Muscle layer of duodenum (tissue), 2 donors: ENCODE data around the gene DYNC1H1.

Experiments used
- H3K27ac ChIP-seq: one replicate; pipeline ENCODE4 v1.7.0; 2013; ENCODE audit warnings: mild to moderate bottlenecking, low read length
- H3K27me3 ChIP-seq: one replicate; pipeline ENCODE4 v1.7.0; 2013; ENCODE audit warnings: low read depth, mild to moderate bottlenecking, control low read depth, low read length
- H3K36me3 ChIP-seq, 2 donors: one replicate each; pipeline ENCODE4 v1.7.0; 2013; ENCODE audit warnings: low read length in 2 of 2, control low read depth in 1 of 2, mild to moderate bottlenecking in 1 of 2; ENCODE audit not compliant: insufficient read depth in 2 of 2, control insufficient read depth in 1 of 2
- H3K4me1 ChIP-seq, 2 donors: one replicate each; pipeline ENCODE4 v1.7.0; 2013; ENCODE audit warnings: low read length in 2 of 2, mild to moderate bottlenecking in 2 of 2, control low read depth in 1 of 2, moderate library complexity in 1 of 2; ENCODE audit not compliant: insufficient read depth in 2 of 2, control insufficient read depth in 1 of 2
- H3K4me3 ChIP-seq, 2 donors: one replicate each; pipeline ENCODE4 v1.7.0; 2013; ENCODE audit warnings: low read length in 2 of 2, low read depth in 1 of 2, mild to moderate bottlenecking in 1 of 2
- H3K9me3 ChIP-seq, 2 donors: one replicate each; pipeline ENCODE4 v1.7.0; 2013; ENCODE audit warnings: low read length in 2 of 2, control low read depth in 1 of 2, mild to moderate bottlenecking in 1 of 2; ENCODE audit not compliant: control insufficient read depth in 1 of 2
- donor health status: healthy.

Gene DYNC1H1

GRCh38 chr14:101927859-101928258 lies 36.5 kb upstream of the DYNC1H1 start:
- peaks cover 4 to 13% of the 10 kb centered on the region in 2 donors for H3K36me3 ChIP-seq
- no peak overlapping the region for H3K4me3 ChIP-seq
- peaks cover 4 to 6% of the 10 kb centered on the region in 2 donors for H3K4me1 ChIP-seq
- no peaks in the 10 kb centered on the region for H3K27me3 ChIP-seq
- no peaks in the 10 kb centered on the region for H3K9me3 ChIP-seq
- H3K27ac ChIP-seq: peak overlapping the region; percentile 61

GRCh38 chr14:101928415-101928841 lies 35.9 kb upstream of the DYNC1H1 start:
- peak overlapping the region; percentile 61 for H3K27ac ChIP-seq
- H3K9me3 ChIP-seq: no peaks in the 10 kb centered on the region
- H3K36me3 ChIP-seq: peaks cover 4 to 13% of the 10 kb centered on the region in 2 donors
- peaks cover 4 to 6% of the 10 kb centered on the region in 2 donors for H3K4me1 ChIP-seq
- H3K27me3 ChIP-seq: no peaks in the 10 kb centered on the region
- H3K4me3 ChIP-seq: no peak overlapping the region

GRCh38 chr14:101929096-101929495 lies 35.3 kb upstream of the DYNC1H1 start:
- Histone ChIP-seq H3K4me1 (peaks cover 4 to 6% of the 10 kb centered on the region in 2 donors), H3K4me3 (no peak overlapping the region), H3K27ac (no peak overlapping the region), H3K9me3 (no peaks in the 10 kb centered on the region), H3K36me3 (peaks cover 4 to 13% of the 10 kb centered on the region in 2 donors), H3K27me3 (no peaks in the 10 kb centered on the region)

- Histone ChIP-seq H3K27me3 (no peaks in the 10 kb centered on the region), H3K4me1 (peaks cover 4 to 6% of the 10 kb centered on the region in 2 donors), H3K36me3 (peaks cover 4 to 10% of the 10 kb centered on the region in 2 donors), H3K4me3 (no peak overlapping the region), H3K9me3 (no peaks in the 10 kb centered on the region), H3K27ac (no peak overlapping the region)
Observed at GRCh38 chr14:101929946-101930345, 34.4 kb upstream of the DYNC1H1 start.

GRCh38 chr14:101932673-101933072 lies 31.7 kb upstream of the DYNC1H1 start:
- H3K4me1 ChIP-seq: peaks cover 4 to 6% of the 10 kb centered on the region in 2 donors
- no peak overlapping the region for H3K4me3 ChIP-seq
- H3K27ac ChIP-seq: no peak overlapping the region
- H3K9me3 ChIP-seq: no peaks in the 10 kb centered on the region
- peaks cover 0 to 3% of the 10 kb centered on the region in 2 donors for H3K36me3 ChIP-seq
- no peaks in the 10 kb centered on the region for H3K27me3 ChIP-seq

- H3K4me3 ChIP-seq: no peak overlapping the region
- no peak overlapping the region for H3K27ac ChIP-seq
- peaks cover 0 to 3% of the 10 kb centered on the region in 2 donors for H3K36me3 ChIP-seq
- H3K27me3 ChIP-seq: no peaks in the 10 kb centered on the region
- no peaks in the 10 kb centered on the region for H3K9me3 ChIP-seq
- peaks cover 4 to 5% of the 10 kb centered on the region in 2 donors for H3K4me1 ChIP-seq
Observed at GRCh38 chr14:101933209-101933608, 31.2 kb upstream of the DYNC1H1 start.

GRCh38 chr14:101934601-101935150 lies 29.7 kb upstream of the DYNC1H1 start:
- no peak overlapping the region for H3K27ac ChIP-seq
- no peaks in the 10 kb centered on the region for H3K36me3 ChIP-seq
- H3K9me3 ChIP-seq: no peaks in the 10 kb centered on the region
- no peak overlapping the region for H3K4me3 ChIP-seq
- no peaks in the 10 kb centered on the region for H3K4me1 ChIP-seq
- no peaks in the 10 kb centered on the region for H3K27me3 ChIP-seq

- Histone ChIP-seq H3K36me3 (no peaks in the 10 kb centered on the region), H3K4me3 (no peak overlapping the region), H3K27ac (no peak overlapping the region), H3K27me3 (no peaks in the 10 kb centered on the region), H3K4me1 (no peaks in the 10 kb centered on the region), H3K9me3 (no peaks in the 10 kb centered on the region)
Observed at GRCh38 chr14:101937926-101938767, 26.2 kb upstream of the DYNC1H1 start.

GRCh38 chr14:101939646-101940170 lies 24.7 kb upstream of the DYNC1H1 start:
- Histone ChIP-seq H3K36me3 (no peaks in the 10 kb centered on the region), H3K27me3 (no peaks in the 10 kb centered on the region), H3K4me1 (no peaks in the 10 kb centered on the region), H3K9me3 (no peaks in the 10 kb centered on the region), H3K4me3 (no peak overlapping the region), H3K27ac (no peak overlapping the region)

- Histone ChIP-seq H3K27ac (no peak overlapping the region), H3K4me3 (no peak overlapping the region), H3K27me3 (no peaks in the 10 kb centered on the region), H3K9me3 (no peaks in the 10 kb centered on the region), H3K4me1 (peaks cover 3 to 9% of the 10 kb centered on the region in 2 donors), H3K36me3 (peaks cover 0 to 6% of the 10 kb centered on the region in 2 donors)
Observed at GRCh38 chr14:101944451-101944850, 19.9 kb upstream of the DYNC1H1 start.

GRCh38 chr14:101945171-101945570 lies 19.2 kb upstream of the DYNC1H1 start:
- Histone ChIP-seq H3K27me3 (no peaks in the 10 kb centered on the region), H3K4me1 (peaks cover 3 to 16% of the 10 kb centered on the region in 2 donors), H3K4me3 (no peak overlapping the region), H3K36me3 (peaks cover 0 to 6% of the 10 kb centered on the region in 2 donors), H3K9me3 (no peaks in the 10 kb centered on the region), H3K27ac (no peak overlapping the region)
